Lower leg skin (tissue), 4 donors: Measurements from ENCODE around the gene STARD9. TPM values are rescaled to one million over a fixed set of nuclear protein-coding genes. Genes with fewer than 3 reads are reported as not detected.
"Not testable (repeated sequence)": the region's sequence is repeated elsewhere in the genome, so short reads cannot be mapped to it uniquely, and the experiment has no call there.

Experiments used
- DNase-seq, 2 donors: peaks; one replicate each; pipeline ENCODE4 v3.0.0-alpha.2; 2019; ENCODE audit warnings: low spot score in 2 of 2
- H3K4me3 ChIP-seq: fragments of 200-600 bp; sonication (generic); 2 replicates; pipeline ENCODE4 v1.5.1; 2017; ENCODE audit warnings: mild to moderate bottlenecking, low read depth; ENCODE audit not compliant: poor library complexity, severe bottlenecking
- POLR2A ChIP-seq, 2 donors: fragments of 450-650 bp; IDR thresholded peaks; one replicate each; pipeline ENCODE4 v1.6.1; 2016 to 2017; ENCODE audit warnings: antibody characterized with exemption in 2 of 2, mild to moderate bottlenecking in 1 of 2, moderate library complexity in 1 of 2
- WGBS, 2 donors: methylation state at CpG; one replicate each; pipeline ENCODE4 v1.1.5; 2018; 5-methylcytosine and 5-hydroxymethylcytosine counted together
- intact Hi-C: fragments of 100-400 bp; cut with DNase I; formaldehyde crosslinking; loops from one replicate; pipeline ENCODE4 v1.15.0; 2023; ENCODE audit warnings: low total_unique reads
- total RNA-seq, 4 donors: library from RNA; depleted of rRNA; stranded (reverse); fragments of >200 nt; gene quantifications; one replicate each; pipeline ENCODE4 v1.1.0, GENCODE V29; 2016
- TF ChIP-seq, protein P1 (sequence below), 3 donors: fragments of 450-650 bp; IDR thresholded peaks; one replicate each; pipeline ENCODE4 v1.5.1; 2016; ENCODE audit warnings: antibody characterized with exemption in 3 of 3, mild to moderate bottlenecking in 3 of 3, moderate library complexity in 2 of 3

STARD9 gene
- total RNA-seq, 4 donors from 2014 or later = 3.0 to 7.6 (median 6.7) TPM

DNA sequence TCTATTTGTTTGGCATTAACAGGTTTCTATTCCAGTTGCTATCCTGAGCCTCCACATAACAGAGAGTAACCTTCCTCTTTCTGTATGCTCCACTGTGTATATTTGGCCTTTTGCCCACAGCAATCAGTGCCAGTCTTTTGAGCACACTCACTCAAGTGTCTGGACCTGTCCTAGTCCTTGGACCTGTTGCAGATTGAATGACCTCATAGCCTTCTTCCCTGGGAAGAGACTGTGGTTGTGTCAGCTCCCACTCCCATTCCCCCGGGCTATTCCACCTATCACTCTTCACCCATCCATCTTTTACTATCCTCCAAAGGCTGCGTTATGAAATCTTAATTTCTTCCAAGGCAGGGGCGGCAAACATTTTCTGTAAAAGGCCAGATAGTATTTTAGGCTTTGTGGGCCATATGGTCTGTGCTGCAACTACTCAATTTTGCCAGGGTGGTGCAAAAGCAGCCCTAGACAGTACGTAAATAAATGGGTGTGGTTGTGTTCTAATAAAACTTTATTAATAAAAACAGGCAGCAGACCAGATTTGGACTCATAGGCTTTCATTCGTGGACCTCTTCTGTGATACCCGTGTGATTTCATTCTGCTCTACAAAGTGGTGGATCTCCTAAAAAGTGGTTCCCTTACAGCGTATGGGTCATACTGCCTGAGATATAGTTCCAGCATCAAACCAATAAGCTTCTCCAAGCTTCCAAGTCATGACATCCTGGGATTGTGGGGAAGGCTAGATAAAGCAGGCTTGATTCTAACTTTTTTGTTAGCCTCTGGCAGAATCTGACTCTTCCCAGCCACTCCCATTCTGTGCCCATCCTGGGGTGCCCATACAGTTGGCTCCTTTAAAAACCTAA lies 104.1 kb downstream of the STARD9 start:
- WGBS, 2 donors = 56 to 65% methylated on average over 7 of the region's 7 CpGs
- H3K4me3 ChIP-seq = no peak overlapping the region
- DNase-seq = peak in 1 of 2 donors; percentile 26
- intact Hi-C loops = no loop called here
- TF ChIP-seq, protein P1, sequence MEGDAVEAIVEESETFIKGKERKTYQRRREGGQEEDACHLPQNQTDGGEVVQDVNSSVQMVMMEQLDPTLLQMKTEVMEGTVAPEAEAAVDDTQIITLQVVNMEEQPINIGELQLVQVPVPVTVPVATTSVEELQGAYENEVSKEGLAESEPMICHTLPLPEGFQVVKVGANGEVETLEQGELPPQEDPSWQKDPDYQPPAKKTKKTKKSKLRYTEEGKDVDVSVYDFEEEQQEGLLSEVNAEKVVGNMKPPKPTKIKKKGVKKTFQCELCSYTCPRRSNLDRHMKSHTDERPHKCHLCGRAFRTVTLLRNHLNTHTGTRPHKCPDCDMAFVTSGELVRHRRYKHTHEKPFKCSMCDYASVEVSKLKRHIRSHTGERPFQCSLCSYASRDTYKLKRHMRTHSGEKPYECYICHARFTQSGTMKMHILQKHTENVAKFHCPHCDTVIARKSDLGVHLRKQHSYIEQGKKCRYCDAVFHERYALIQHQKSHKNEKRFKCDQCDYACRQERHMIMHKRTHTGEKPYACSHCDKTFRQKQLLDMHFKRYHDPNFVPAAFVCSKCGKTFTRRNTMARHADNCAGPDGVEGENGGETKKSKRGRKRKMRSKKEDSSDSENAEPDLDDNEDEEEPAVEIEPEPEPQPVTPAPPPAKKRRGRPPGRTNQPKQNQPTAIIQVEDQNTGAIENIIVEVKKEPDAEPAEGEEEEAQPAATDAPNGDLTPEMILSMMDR (IDR thresholded peaks at IDR 0.05) = no peak
- TF ChIP-seq POLR2A (IDR thresholded peaks at IDR 0.05) = no peak

DNA sequence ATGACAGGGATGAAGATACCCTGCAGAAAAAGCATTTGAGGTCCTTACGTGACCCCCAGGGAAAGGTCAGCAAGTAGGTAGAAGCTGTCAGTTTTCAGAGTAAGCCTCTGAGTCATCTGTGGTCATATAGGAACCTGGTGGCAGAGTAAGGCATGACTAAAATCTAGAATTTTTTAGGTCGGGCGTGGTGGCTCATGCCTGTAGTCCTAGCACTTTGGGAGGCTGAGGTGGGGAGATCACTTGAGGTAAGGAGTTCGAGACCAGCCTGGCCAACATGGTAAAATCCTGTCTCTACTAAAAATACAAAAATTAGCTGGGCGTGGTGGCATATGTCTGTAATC lies 104.7 kb downstream of the STARD9 start:
- intact Hi-C loops, H3K4me3 ChIP-seq, DNase-seq: not testable (repeated sequence)
- 80 to 83% methylated on average over 5 of the region's 5 CpGs for WGBS, 2 donors

DNA sequence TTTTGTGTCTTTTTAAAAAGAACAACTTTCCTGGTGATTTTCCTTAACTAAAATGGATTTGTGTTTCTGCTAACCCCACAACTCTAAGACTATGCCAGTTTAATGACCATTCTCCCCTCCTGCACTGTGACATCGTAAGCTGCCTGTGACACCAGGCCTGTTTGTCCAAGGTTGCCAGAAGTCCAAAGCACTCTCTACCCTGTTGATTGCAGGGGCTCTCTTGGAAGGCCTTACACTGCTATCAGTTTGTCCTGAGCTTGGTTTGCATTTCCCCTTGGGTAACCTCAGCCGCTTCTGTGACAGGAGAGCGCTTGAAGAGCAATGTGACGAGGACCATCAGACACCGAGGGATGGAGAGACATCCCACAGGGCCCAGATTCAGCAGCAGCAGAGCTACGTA lies 105.7 kb downstream of the STARD9 start:
- no peak overlapping the region for H3K4me3 ChIP-seq
- no peak for TF ChIP-seq POLR2A (IDR thresholded peaks at IDR 0.05)
- TF ChIP-seq, protein P1 (IDR thresholded peaks at IDR 0.05) = no peak
- no peak for DNase-seq
- intact Hi-C loops = no loop called here
- WGBS, 2 donors = 95 to 96% methylated on average over 6 of the region's 6 CpGs

DNA sequence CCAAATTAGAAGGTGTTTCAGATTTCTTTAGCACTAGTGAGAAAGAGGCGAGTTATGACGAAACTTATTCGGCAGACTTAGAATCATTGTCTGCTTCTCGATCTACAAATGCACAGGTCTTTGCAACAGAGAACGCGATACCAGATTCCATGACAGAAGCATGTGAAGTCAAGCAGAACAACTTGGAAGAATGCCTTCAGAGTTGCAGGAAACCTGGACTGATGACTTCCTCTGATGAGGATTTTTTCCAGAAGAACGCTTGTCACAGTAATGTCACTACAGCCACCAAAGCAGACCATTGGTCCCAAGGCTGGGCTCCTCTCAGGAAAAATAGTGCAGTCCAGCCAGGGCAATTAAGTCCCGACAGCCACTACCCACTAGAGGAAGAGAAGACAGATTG lies 110.9 kb downstream of the STARD9 start:
- 94% methylated on average over 8 of the region's 8 CpGs for WGBS, 2 donors
- intact Hi-C loops = no loop called here

DNA sequence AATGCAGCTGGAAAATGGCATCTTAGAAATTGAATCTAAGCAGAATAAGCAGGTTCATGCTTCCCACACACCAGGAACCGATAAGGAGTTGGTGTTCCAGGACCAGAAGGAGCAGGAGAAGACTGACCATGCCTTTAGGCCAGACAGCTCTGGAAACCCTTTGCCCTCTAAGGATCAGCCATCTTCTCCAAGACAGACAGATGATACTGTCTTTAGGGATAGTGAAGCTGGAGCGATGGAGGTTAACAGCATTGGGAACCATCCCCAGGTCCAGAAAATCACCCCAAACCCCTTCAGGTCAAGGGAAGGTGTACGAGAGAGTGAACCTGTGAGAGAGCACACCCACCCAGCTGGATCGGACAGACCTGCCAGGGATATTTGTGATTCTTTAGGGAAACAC lies 112.3 kb downstream of the STARD9 start:
- H3K4me3 ChIP-seq = no peak overlapping the region
- TF ChIP-seq POLR2A (IDR thresholded peaks at IDR 0.05) = no peak
- TF ChIP-seq, protein P1 (IDR thresholded peaks at IDR 0.05) = no peak
- intact Hi-C loops = no loop called here
- WGBS, 2 donors = 92 to 99% methylated on average over 4 of the region's 4 CpGs
- no peak for DNase-seq

More for the DNA sequence above, 110.9 kb downstream of the STARD9 start:
- DNase-seq = no peak
- no peak for TF ChIP-seq POLR2A (IDR thresholded peaks at IDR 0.05)
- TF ChIP-seq, protein P1 (IDR thresholded peaks at IDR 0.05) = no peak
- no peak overlapping the region for H3K4me3 ChIP-seq

DNA sequence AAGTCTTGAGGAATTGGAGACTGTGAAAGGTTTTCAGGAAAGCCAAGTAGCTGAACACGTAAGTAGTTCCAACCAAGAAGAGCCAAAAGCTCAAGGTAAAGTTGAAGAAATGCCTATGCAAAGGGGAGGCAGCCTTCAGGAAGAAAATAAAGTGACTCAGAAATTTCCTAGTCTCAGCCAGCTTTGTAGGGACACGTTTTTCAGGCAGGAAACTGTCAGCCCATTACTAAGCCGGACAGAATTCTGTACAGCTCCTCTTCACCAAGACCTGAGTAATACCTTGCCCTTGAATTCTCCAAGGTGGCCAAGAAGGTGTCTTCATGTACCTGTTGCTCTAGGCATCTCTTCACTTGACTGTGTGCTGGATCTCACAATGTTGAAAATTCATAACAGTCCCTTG lies 112.9 kb downstream of the STARD9 start:
- H3K4me3 ChIP-seq = no peak overlapping the region
- no peak for DNase-seq
- TF ChIP-seq, protein P1 (IDR thresholded peaks at IDR 0.05) = no peak
- no peak for TF ChIP-seq POLR2A (IDR thresholded peaks at IDR 0.05)
- intact Hi-C loops = no loop called here
- WGBS, 2 donors = 45 to 60% methylated on average over 3 of the region's 3 CpGs
